Trophoblast cell (in vitro differentiated cells and primary cell): ENCODE measurements around the gene CACNA1C.

Experiments used
- DNase-seq, 2 donors: peaks; one replicate each; pipeline ENCODE4 v3.0.0-alpha.2; 2016
- H2AFZ ChIP-seq: 2 replicates; pipeline ENCODE4 v1.6.1; 2013; ENCODE audit warnings: low read length, moderate library complexity, mild to moderate bottlenecking; ENCODE audit not compliant: insufficient read depth, poor library complexity
- H2AK5ac ChIP-seq: 2 replicates; pipeline ENCODE4 v1.6.1; 2013; ENCODE audit warnings: mild to moderate bottlenecking, low read length
- H2BK120ac ChIP-seq: 2 replicates; pipeline ENCODE4 v1.6.1; 2013; ENCODE audit warnings: low read length, mild to moderate bottlenecking, moderate library complexity; ENCODE audit not compliant: insufficient read depth, poor library complexity
- H2BK12ac ChIP-seq: 2 replicates; pipeline ENCODE4 v1.6.1; 2013; ENCODE audit warnings: mild to moderate bottlenecking, low read length, moderate library complexity
- H2BK5ac ChIP-seq: 2 replicates; pipeline ENCODE4 v1.6.1; 2013; ENCODE audit warnings: low read length, low read depth, moderate library complexity, mild to moderate bottlenecking; ENCODE audit not compliant: poor library complexity
- H3K14ac ChIP-seq: 2 replicates; pipeline ENCODE4 v1.6.1; 2013; ENCODE audit warnings: mild to moderate bottlenecking, low read length
- H3K18ac ChIP-seq: 2 replicates; pipeline ENCODE4 v1.6.1; 2013; ENCODE audit warnings: mild to moderate bottlenecking, low read length
- H3K23ac ChIP-seq: 2 replicates; pipeline ENCODE4 v1.6.1; 2013; ENCODE audit warnings: low read length
- H3K27ac ChIP-seq: 2 replicates; pipeline ENCODE4 v1.5.1; 2013; ENCODE audit warnings: low read depth, mild to moderate bottlenecking, inconsistent platforms, low read length, moderate library complexity
- H3K27me3 ChIP-seq: 2 replicates; pipeline ENCODE4 v1.6.1; 2013; ENCODE audit warnings: inconsistent platforms, mild to moderate bottlenecking, low read length, moderate library complexity; ENCODE audit not compliant: insufficient read depth
- H3K36me3 ChIP-seq, 2 experiments: 1 replicate in 1 of 2; 2 replicates in 1 of 2; pipeline ENCODE4 v1.6.1; 2013; ENCODE audit warnings: low read length in 2 of 2, mild to moderate bottlenecking in 2 of 2, moderate library complexity in 1 of 2; ENCODE audit not compliant: insufficient read depth in 2 of 2, control insufficient read depth in 1 of 2
- H3K4ac ChIP-seq: 2 replicates; pipeline ENCODE4 v1.6.1; 2013; ENCODE audit warnings: low read depth, mild to moderate bottlenecking, low read length, moderate library complexity
- H3K4me1 ChIP-seq, 2 experiments: 1 replicate in 1 of 2; 2 replicates in 1 of 2; pipeline ENCODE4 v1.6.1; 2013; ENCODE audit warnings: low read length in 2 of 2, mild to moderate bottlenecking in 2 of 2, moderate library complexity in 1 of 2; ENCODE audit not compliant: insufficient read depth in 2 of 2, control insufficient read depth in 1 of 2
- H3K4me2 ChIP-seq: 2 replicates; pipeline ENCODE4 v1.6.1; 2013; ENCODE audit warnings: inconsistent platforms, mild to moderate bottlenecking, low read length, moderate library complexity
- H3K4me3 ChIP-seq: 2 replicates; pipeline ENCODE4 v1.5.1; 2013; ENCODE audit warnings: mild to moderate bottlenecking, low read depth, low read length, inconsistent platforms
- H3K79me1 ChIP-seq: one replicate; pipeline ENCODE4 v1.6.1; 2013; ENCODE audit warnings: low read length
- H3K79me2 ChIP-seq: 2 replicates; pipeline ENCODE4 v1.6.1; 2013; ENCODE audit warnings: low read length, mild to moderate bottlenecking; ENCODE audit not compliant: control insufficient read depth, insufficient read depth, poor library complexity
- H3K9ac ChIP-seq: 2 replicates; pipeline ENCODE4 v1.6.1; 2013; ENCODE audit warnings: mild to moderate bottlenecking, low read length
- H3K9me3 ChIP-seq: 2 replicates; pipeline ENCODE4 v1.6.1; 2013; ENCODE audit warnings: low read depth, mild to moderate bottlenecking, control low read depth, inconsistent platforms, low read length; ENCODE audit not compliant: insufficient read depth
- H4K12ac ChIP-seq: 2 replicates; pipeline ENCODE4 v1.6.1; 2013; ENCODE audit warnings: low read depth, mild to moderate bottlenecking, low read length, moderate library complexity
- H4K8ac ChIP-seq: 2 replicates; pipeline ENCODE4 v1.6.1; 2013; ENCODE audit warnings: low read depth, mild to moderate bottlenecking, low read length, moderate library complexity
- H4K91ac ChIP-seq: one replicate; pipeline ENCODE4 v1.6.1; 2013; ENCODE audit warnings: low read depth, mild to moderate bottlenecking, low read length, moderate library complexity
- WGBS: extraction: QIAGEN DNeasy Blood & Tissue Kit; methylation state at CpG from one replicate; pipeline ENCODE4 v1.1.7; 2013; ENCODE audit warnings: missing lambda C conversion rate; ENCODE audit not compliant: insufficient read length, insufficient coverage; ENCODE audit errors: extremely low coverage; 5-methylcytosine and 5-hydroxymethylcytosine counted together

Gene CACNA1C

DNA sequence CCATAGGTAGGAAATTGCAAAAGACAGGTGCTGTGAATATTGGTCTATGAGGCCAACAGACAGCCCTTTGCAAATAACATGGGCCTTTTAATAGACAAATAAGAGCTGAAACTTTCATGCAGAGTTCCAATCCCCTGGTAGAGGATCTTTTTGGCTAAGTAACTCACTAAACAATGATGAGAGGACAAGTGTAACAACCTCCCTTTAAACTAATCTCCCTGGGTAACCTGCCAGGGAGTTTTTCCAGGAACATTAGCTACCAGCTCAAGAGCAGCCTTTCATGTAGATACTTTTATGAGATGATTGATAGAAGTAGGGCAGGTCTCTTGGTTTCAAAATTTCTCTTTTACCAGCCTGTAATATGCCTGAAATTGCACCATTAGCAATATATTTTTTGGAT is 13.8 kb upstream of the CACNA1C start:
- no peak for DNase-seq
- Histone ChIP-seq H3K23ac (no peak overlapping the region), H3K79me2 (no peaks in the 10 kb centered on the region), H2BK12ac (no peak overlapping the region), H3K27me3 (no peaks in the 10 kb centered on the region), H2BK5ac (no peak overlapping the region), H3K9me3 (peaks cover 2% of the 10 kb centered on the region), H3K4me2 (no peak overlapping the region), H3K4me3 (no peak overlapping the region), H3K14ac (no peak overlapping the region), H3K4ac (no peak overlapping the region), H3K4me1 (no peaks in the 10 kb centered on the region), H2AK5ac (no peak overlapping the region), H3K27ac (no peak overlapping the region), H2AFZ (no peak overlapping the region), H3K36me3 (no peaks in the 10 kb centered on the region), H4K91ac (no peak overlapping the region), H2BK120ac (no peak overlapping the region), H3K18ac (no peak overlapping the region), H4K8ac (no peak overlapping the region), H3K9ac (no peak overlapping the region), H4K12ac (no peak overlapping the region), H3K79me1 (no peaks in the 10 kb centered on the region)

DNA sequence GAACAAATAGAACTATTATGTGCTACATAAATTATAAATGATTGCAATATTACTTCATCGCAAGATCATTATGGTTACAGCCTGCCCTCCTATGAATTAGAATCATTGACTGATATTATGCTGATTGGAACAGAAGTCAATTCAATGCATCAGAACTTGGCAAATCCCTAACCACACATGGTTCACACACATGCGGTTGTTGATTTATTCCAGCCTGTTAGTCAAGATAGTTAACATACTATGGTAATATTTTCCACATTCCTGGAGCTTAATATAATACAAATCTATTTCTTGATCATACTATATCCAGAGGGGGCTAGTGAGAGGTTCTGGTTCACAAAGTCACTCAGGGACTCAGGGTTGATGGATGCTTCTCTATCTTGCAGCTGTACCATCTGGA is 9.7 kb upstream of the CACNA1C start:
- Histone ChIP-seq H2BK12ac (no peak overlapping the region), H4K12ac (no peak overlapping the region)
- WGBS = no CpG with 5 or more reads among the region's 2 CpGs

DNA sequence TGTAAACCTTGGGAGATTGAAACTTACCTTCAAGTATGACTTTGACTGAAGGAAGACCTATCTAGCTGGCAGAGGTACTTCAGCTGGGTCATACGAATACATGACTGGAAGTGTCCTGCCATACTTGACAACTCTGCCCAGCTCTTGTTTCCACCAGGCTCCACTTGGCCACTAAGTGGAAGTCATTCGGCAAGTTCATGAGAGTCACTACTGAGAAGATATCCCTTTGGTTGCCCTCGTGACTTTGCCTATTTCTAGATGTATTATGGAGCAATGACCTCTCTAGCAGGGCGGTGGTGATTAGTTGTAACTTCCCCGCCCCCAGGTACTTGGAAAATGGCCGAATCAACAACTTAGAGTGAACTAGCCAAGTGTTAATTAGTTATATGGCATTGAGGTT is 8.6 kb upstream of the CACNA1C start:
- H3K4me1 ChIP-seq = peaks cover 0 to 3% of the 10 kb centered on the region in 2 experiments
- H2AFZ ChIP-seq = no peak overlapping the region
- H3K9ac ChIP-seq = no peak overlapping the region
- no peak overlapping the region for H2BK12ac ChIP-seq
- H2BK5ac ChIP-seq = no peak overlapping the region
- WGBS = no CpG with 5 or more reads among the region's 6 CpGs
- no peak overlapping the region for H4K91ac ChIP-seq
- H2AK5ac ChIP-seq = no peak overlapping the region
- no peak overlapping the region for H3K4me3 ChIP-seq
- H3K79me1 ChIP-seq = no peaks in the 10 kb centered on the region
- H4K12ac ChIP-seq = no peak overlapping the region
- no peaks in the 10 kb centered on the region for H3K36me3 ChIP-seq
- H3K23ac ChIP-seq = no peak overlapping the region
- H3K4ac ChIP-seq = no peak overlapping the region
- no peak overlapping the region for H4K8ac ChIP-seq
- H3K27ac ChIP-seq = no peak overlapping the region
- no peaks in the 10 kb centered on the region for H3K79me2 ChIP-seq
- DNase-seq = no peak
- H3K27me3 ChIP-seq = no peaks in the 10 kb centered on the region
- no peak overlapping the region for H3K4me2 ChIP-seq
- no peaks in the 10 kb centered on the region for H3K9me3 ChIP-seq
- H3K14ac ChIP-seq = no peak overlapping the region
- no peak overlapping the region for H2BK120ac ChIP-seq
- H3K18ac ChIP-seq = no peak overlapping the region

More for the DNA sequence above, 9.7 kb upstream of the CACNA1C start:
- Histone ChIP-seq H3K27ac (no peak overlapping the region), H2AFZ (no peak overlapping the region), H3K14ac (no peak overlapping the region), H3K9ac (no peak overlapping the region), H3K36me3 (no peaks in the 10 kb centered on the region), H3K27me3 (no peaks in the 10 kb centered on the region), H3K79me1 (no peaks in the 10 kb centered on the region), H2AK5ac (no peak overlapping the region), H3K18ac (no peak overlapping the region), H3K4me1 (no peaks in the 10 kb centered on the region), H2BK5ac (no peak overlapping the region), H3K4me3 (no peak overlapping the region), H4K8ac (no peak overlapping the region), H3K23ac (no peak overlapping the region), H3K4me2 (no peak overlapping the region), H3K9me3 (no peaks in the 10 kb centered on the region), H3K79me2 (no peaks in the 10 kb centered on the region), H3K4ac (no peak overlapping the region), H2BK120ac (no peak overlapping the region), H4K91ac (no peak overlapping the region)
- no peak for DNase-seq

DNA sequence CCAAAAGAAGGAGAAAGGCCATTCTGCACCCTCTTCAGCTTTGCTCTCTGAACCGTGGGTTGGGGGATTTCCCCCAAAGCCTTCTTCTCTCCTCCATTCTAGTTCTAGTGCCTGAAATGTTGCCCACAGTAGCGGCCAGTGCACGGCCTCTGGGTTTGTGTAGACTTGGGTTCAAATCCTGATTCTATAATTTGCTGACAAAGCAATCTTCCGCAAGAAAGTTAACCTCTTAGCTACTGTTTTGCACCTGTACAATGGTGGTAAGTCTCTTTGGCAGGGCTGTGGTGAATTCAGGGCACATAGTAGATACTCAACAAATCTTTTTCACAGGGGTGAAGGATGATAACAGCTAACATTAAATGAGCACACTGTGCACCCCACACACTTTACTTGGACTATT is 5.8 kb upstream of the CACNA1C start:
- no peak for DNase-seq
- H3K27ac ChIP-seq = no peak overlapping the region
- no peak overlapping the region for H4K91ac ChIP-seq
- H3K4me2 ChIP-seq = no peak overlapping the region
- H4K12ac ChIP-seq = no peak overlapping the region
- no peaks in the 10 kb centered on the region for H3K79me2 ChIP-seq
- H3K4ac ChIP-seq = no peak overlapping the region
- H2BK5ac ChIP-seq = no peak overlapping the region
- H3K9me3 ChIP-seq = no peaks in the 10 kb centered on the region
- no peaks in the 10 kb centered on the region for H3K36me3 ChIP-seq
- no peak overlapping the region for H3K18ac ChIP-seq
- H3K79me1 ChIP-seq = no peaks in the 10 kb centered on the region
- H3K14ac ChIP-seq = no peak overlapping the region
- no peaks in the 10 kb centered on the region for H3K27me3 ChIP-seq
- H3K23ac ChIP-seq = no peak overlapping the region
- no peak overlapping the region for H3K4me3 ChIP-seq
- H3K4me1 ChIP-seq = peaks cover 2 to 5% of the 10 kb centered on the region in 2 experiments
- no peak overlapping the region for H3K9ac ChIP-seq
- no CpG with 5 or more reads among the region's 4 CpGs for WGBS
- H2AK5ac ChIP-seq = no peak overlapping the region
- H2BK120ac ChIP-seq = no peak overlapping the region
- H4K8ac ChIP-seq = no peak overlapping the region
- no peak overlapping the region for H2AFZ ChIP-seq
- H2BK12ac ChIP-seq = no peak overlapping the region
